ENCODE results near the gene SLC25A28. TPM values are rescaled to one million over a fixed set of nuclear protein-coding genes. Genes with fewer than 3 reads are reported as not detected.
"Not testable (repeated sequence)": the region's sequence is repeated elsewhere in the genome, so short reads cannot be mapped to it uniquely, and the experiment has no call there.

The SLC25A28 gene
- total and polyA plus RNA-seq, 4 donors: 31.1 to 86.9 (median 47.6) TPM

DNA sequence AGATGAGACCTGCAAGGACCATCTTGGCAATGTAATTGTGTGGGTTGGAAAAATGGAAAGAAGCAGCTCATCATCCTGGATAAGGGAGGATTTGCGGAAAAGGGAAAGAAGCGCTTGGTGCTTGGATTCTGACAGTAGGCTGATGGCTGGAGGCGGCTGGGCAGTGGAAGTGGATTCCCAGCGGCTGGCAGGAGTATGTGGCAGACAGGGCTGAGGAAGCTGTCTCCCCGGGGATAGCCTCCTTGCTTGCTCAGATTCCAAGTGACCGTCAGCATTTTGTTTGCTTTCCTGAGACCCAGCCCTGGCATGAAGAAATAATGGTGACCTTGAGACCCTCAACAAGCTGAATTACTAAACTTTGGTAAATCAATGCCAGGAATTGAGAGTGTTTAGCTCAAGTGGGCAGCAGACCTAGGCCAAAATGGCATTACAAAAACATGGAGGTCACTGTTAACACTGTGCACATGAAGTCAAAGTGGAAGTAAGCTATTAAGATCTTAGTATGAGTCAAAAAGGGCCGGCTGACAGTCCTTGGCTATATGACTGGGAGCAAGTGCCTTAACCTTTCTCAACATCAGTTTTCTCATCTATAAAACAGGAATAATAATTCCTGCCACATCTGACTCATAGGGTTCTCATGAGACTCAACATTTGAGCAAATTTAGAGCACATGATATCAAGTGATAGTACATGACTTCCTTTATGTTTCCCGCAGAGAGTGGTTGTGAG is 21.3 kb downstream of the SLC25A28 start:
- Histone ChIP-seq H3K36me3 (ENCODE audit: control insufficient read depth in 4 of 4, insufficient read depth in 4 of 4, low read length in 4 of 4) (no peaks in the 10 kb centered on the region), H3K4me1 (ENCODE audit: control insufficient read depth in 5 of 5, insufficient read depth in 5 of 5, low read length in 5 of 5) (no peaks in the 10 kb centered on the region), H3K27ac (ENCODE audit: low read depth in 1 of 2, low read length in 1 of 2) (no peak overlapping the region), H3K4me3 (no peak overlapping the region), H3K9ac (ENCODE audit: insufficient read depth in 1 of 2, low read length in 2 of 2) (no peak overlapping the region), H3K9me3 (ENCODE audit: control insufficient read depth in 4 of 4, insufficient read depth in 3 of 4, low read length in 3 of 4) (no peaks in the 10 kb centered on the region), H3K27me3 (ENCODE audit: control insufficient read depth in 3 of 3, insufficient read depth in 3 of 3, low read length in 2 of 3) (peaks cover 0 to 2% (median 0%) of the 10 kb centered on the region in 3 donors)
- 70 to 84% methylated on average over 8 of the region's 8 CpGs for WGBS, 2 donors
- DNase-seq (no peak), ATAC-seq (ENCODE audit: insufficient read depth, low FRiP score) (no peak)
- TF ChIP-seq, protein P1, sequence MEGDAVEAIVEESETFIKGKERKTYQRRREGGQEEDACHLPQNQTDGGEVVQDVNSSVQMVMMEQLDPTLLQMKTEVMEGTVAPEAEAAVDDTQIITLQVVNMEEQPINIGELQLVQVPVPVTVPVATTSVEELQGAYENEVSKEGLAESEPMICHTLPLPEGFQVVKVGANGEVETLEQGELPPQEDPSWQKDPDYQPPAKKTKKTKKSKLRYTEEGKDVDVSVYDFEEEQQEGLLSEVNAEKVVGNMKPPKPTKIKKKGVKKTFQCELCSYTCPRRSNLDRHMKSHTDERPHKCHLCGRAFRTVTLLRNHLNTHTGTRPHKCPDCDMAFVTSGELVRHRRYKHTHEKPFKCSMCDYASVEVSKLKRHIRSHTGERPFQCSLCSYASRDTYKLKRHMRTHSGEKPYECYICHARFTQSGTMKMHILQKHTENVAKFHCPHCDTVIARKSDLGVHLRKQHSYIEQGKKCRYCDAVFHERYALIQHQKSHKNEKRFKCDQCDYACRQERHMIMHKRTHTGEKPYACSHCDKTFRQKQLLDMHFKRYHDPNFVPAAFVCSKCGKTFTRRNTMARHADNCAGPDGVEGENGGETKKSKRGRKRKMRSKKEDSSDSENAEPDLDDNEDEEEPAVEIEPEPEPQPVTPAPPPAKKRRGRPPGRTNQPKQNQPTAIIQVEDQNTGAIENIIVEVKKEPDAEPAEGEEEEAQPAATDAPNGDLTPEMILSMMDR (IDR thresholded peaks at IDR 0.05; ENCODE audit: control extremely low read depth, extremely low read depth): no peak

DNA sequence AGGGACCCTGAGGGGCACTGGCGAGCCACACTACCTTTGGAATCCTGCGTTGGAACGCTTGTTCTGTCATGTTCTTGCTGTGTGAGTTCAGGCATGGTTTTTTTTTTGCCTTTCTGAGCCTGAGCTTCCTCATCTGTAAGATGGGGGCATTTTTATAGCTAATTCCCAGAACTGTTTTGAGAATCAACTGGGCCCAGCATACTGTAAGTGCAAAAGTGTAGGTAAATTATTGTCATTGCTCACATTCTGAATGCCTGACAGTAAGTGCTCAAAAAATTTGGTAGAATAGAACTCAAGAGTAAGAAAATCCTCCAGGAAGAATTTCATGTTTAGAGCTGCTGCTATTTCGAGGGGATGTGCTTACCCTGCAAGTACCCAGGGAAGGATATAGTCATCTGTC is 22.2 kb downstream of the SLC25A28 start:
- H3K9ac ChIP-seq (ENCODE audit: insufficient read depth in 1 of 2, low read length in 2 of 2): no peak overlapping the region
- TF ChIP-seq, protein P1 (IDR thresholded peaks at IDR 0.05; ENCODE audit: control extremely low read depth, extremely low read depth): no peak
- no peak overlapping the region for H3K27ac ChIP-seq (ENCODE audit: low read depth in 1 of 2, low read length in 1 of 2)
- DNase-seq: no peak
- no peaks in the 10 kb centered on the region for H3K4me1 ChIP-seq (ENCODE audit: control insufficient read depth in 5 of 5, insufficient read depth in 5 of 5, low read length in 5 of 5)
- no peak overlapping the region for H3K4me3 ChIP-seq
- 76 to 86% methylated on average over 4 of the region's 4 CpGs for WGBS, 2 donors
- no peaks in the 10 kb centered on the region for H3K9me3 ChIP-seq (ENCODE audit: control insufficient read depth in 4 of 4, insufficient read depth in 3 of 4, low read length in 3 of 4)
- H3K27me3 ChIP-seq (ENCODE audit: control insufficient read depth in 3 of 3, insufficient read depth in 3 of 3, low read length in 2 of 3): peaks cover 0 to 2% (median 0%) of the 10 kb centered on the region in 3 donors
- ATAC-seq (ENCODE audit: insufficient read depth, low FRiP score): no peak
- no peaks in the 10 kb centered on the region for H3K36me3 ChIP-seq (ENCODE audit: control insufficient read depth in 4 of 4, insufficient read depth in 4 of 4, low read length in 4 of 4)

DNA sequence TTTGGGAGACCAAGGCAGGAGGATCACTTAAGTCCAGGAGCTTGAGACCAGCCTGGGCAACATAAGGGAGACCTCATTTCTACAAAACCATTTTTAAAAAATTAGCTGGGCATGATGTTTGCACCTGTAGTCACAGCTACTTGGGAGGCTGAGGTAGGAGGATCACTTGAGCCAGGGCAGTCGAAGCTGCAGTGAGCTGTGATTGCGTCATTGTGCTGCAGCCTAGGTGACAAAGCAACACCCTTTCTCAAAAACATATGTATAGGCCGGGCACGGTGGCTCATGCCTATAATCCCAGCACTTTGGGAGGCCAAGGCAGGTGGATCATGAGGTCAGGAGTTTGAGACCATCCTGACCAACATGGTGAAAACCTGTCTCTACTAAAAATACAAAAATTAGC is 23.5 kb downstream of the SLC25A28 start:
- not testable (repeated sequence) for H3K4me3 ChIP-seq; H3K9me3 ChIP-seq (ENCODE audit: control insufficient read depth in 4 of 4, insufficient read depth in 3 of 4, low read length in 3 of 4); H3K36me3 ChIP-seq (ENCODE audit: control insufficient read depth in 4 of 4, insufficient read depth in 4 of 4, low read length in 4 of 4); H3K4me1 ChIP-seq (ENCODE audit: control insufficient read depth in 5 of 5, insufficient read depth in 5 of 5, low read length in 5 of 5); ATAC-seq (ENCODE audit: insufficient read depth, low FRiP score); DNase-seq; H3K9ac ChIP-seq (ENCODE audit: insufficient read depth in 1 of 2, low read length in 2 of 2); H3K27me3 ChIP-seq (ENCODE audit: control insufficient read depth in 3 of 3, insufficient read depth in 3 of 3, low read length in 2 of 3); H3K27ac ChIP-seq (ENCODE audit: low read depth in 1 of 2, low read length in 1 of 2)
- 75 to 76% methylated on average over 4 of the region's 4 CpGs for WGBS, 2 donors

DNA sequence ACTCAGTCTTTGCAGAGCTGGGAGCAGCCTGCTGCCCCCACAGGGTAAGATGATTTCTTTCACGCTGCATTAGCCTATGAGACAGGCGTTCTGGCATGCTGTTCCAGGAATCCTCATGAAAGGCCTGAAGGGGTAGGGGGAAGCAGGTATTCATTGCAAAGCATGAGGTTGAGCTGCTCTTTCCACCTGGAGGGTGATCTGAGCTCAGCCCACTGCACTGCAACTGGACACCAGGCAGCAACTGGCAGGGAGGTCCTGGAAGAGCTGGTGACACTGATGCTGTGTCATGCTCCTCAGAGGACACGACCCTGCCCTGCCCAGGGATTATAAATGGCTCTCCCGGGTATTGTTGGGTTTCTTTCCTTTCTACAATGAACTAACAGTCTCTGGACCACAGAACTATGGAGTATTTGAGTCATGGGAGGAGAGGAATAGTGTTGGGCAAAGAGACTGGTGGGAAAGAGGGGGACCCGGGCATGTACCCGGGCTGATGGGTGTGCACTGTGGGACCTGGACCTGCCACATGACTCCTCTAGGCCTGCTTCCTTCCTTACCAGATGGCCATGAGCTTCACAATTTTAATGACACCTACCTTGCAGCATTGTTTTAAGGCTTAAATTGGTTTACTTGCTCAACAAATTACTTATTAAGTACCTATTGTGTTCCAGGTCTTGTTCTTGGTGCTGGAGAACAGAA is 24.3 kb downstream of the SLC25A28 start:
- no peaks in the 10 kb centered on the region for H3K4me1 ChIP-seq (ENCODE audit: control insufficient read depth in 5 of 5, insufficient read depth in 5 of 5, low read length in 5 of 5)
- H3K36me3 ChIP-seq (ENCODE audit: control insufficient read depth in 4 of 4, insufficient read depth in 4 of 4, low read length in 4 of 4): no peaks in the 10 kb centered on the region
- no peak for ATAC-seq (ENCODE audit: insufficient read depth, low FRiP score)
- peaks cover 0 to 2% (median 0%) of the 10 kb centered on the region in 3 donors for H3K27me3 ChIP-seq (ENCODE audit: control insufficient read depth in 3 of 3, insufficient read depth in 3 of 3, low read length in 2 of 3)
- 61 to 69% methylated on average over 6 of the region's 6 CpGs for WGBS, 2 donors
- no peak overlapping the region for H3K4me3 ChIP-seq
- no peak overlapping the region for H3K27ac ChIP-seq (ENCODE audit: low read depth in 1 of 2, low read length in 1 of 2)
- peak in 1 of 3 donors; percentile 4 for DNase-seq
- TF ChIP-seq, protein P1 (IDR thresholded peaks at IDR 0.05; ENCODE audit: control extremely low read depth, extremely low read depth): no peak
- no peak overlapping the region for H3K9ac ChIP-seq (ENCODE audit: insufficient read depth in 1 of 2, low read length in 2 of 2)
- H3K9me3 ChIP-seq (ENCODE audit: control insufficient read depth in 4 of 4, insufficient read depth in 3 of 4, low read length in 3 of 4): no peaks in the 10 kb centered on the region

Measured in lung (tissue), 12 donors.